Stimulated activated CD4-positive, alpha-beta T cell treated with anti-CD3 and anti-CD28 coated beads, Interleukin-12 subunit alpha, Interleukin-12 subunit beta, amount 100 ng/mL, for 48 hours (primary cell): ENCODE results near the gene LYPD6B.

Experiments
- DNase-seq, 3 donors: peaks; one replicate each; pipeline ENCODE4 v3.0.0-alpha.2; 2020; ENCODE audit warnings: low read depth in 2 of 3, low spot score in 1 of 3

Gene LYPD6B

GRCh38 chr2:149070681-149071320 is 32.3 kb downstream of the LYPD6B start:
- no peak for DNase-seq

- DNase-seq: no peak
Measured at GRCh38 chr2:149075105-149075504, 36.6 kb downstream of the LYPD6B start.

GRCh38 chr2:149075853-149076252 is 37.4 kb downstream of the LYPD6B start:
- DNase-seq: no peak

- no peak for DNase-seq
Measured at GRCh38 chr2:149076863-149077412, 38.4 kb downstream of the LYPD6B start.

- DNase-seq: no peak
Measured at GRCh38 chr2:149077861-149078260, 39.4 kb downstream of the LYPD6B start.

GRCh38 chr2:149080099-149080498 is 41.6 kb downstream of the LYPD6B start:
- DNase-seq: no peak

GRCh38 chr2:149080971-149081370 is 42.5 kb downstream of the LYPD6B start:
- no peak for DNase-seq

GRCh38 chr2:149082079-149082478 is 43.6 kb downstream of the LYPD6B start:
- DNase-seq: no peak

GRCh38 chr2:149082735-149083134 is 44.2 kb downstream of the LYPD6B start:
- DNase-seq: no peak

- DNase-seq: no peak
Measured at GRCh38 chr2:149084924-149085795, 46.7 kb downstream of the LYPD6B start.

- no peak for DNase-seq
Measured at GRCh38 chr2:149087751-149088150, 49.3 kb downstream of the LYPD6B start.

GRCh38 chr2:149089068-149089467 is 50.6 kb downstream of the LYPD6B start:
- DNase-seq: no peak

GRCh38 chr2:149090706-149091105 is 52.2 kb downstream of the LYPD6B start:
- no peak for DNase-seq

GRCh38 chr2:149093579-149093978 is 55.1 kb downstream of the LYPD6B start:
- DNase-seq: no peak

- no peak for DNase-seq
Measured at GRCh38 chr2:149094217-149095015, 55.9 kb downstream of the LYPD6B start.

- no peak for DNase-seq
Measured at GRCh38 chr2:149098701-149099100, 60.2 kb downstream of the LYPD6B start.

- DNase-seq: no peak
Measured at GRCh38 chr2:149099298-149099697, 60.8 kb downstream of the LYPD6B start.

GRCh38 chr2:149100739-149101699 is 62.5 kb downstream of the LYPD6B start:
- no peak for DNase-seq

GRCh38 chr2:149101818-149102217 is 63.3 kb downstream of the LYPD6B start:
- no peak for DNase-seq

- no peak for DNase-seq
Measured at GRCh38 chr2:149103081-149103620, 64.7 kb downstream of the LYPD6B start.
